HG03520 (cell line): Measurements from ENCODE around the gene ZSCAN22.
A peak's percentile ranks its signal among the peaks of the same experiment; 100 is the strongest.

Source experiments
- ATAC-seq: cut with Tn5 transposase; IDR thresholded peaks from one replicate; pipeline ENCODE4 v1.9.1; 2021; ENCODE audit warnings: mild to moderate bottlenecking, moderate library complexity; ENCODE audit not compliant: unreplicated experiment

Gene ZSCAN22

GRCh38 chr19:58350871-58351557 lies 24.2 kb downstream of the ZSCAN22 start:
- no peak for ATAC-seq

- no peak for ATAC-seq
Measured at GRCh38 chr19:58351558-58351878, 24.7 kb downstream of the ZSCAN22 start.

- no peak for ATAC-seq
Measured at GRCh38 chr19:58351990-58352755, 25.4 kb downstream of the ZSCAN22 start.

GRCh38 chr19:58352760-58353671 lies 26.2 kb downstream of the ZSCAN22 start, which contains the start of gene A1BG:
TSS of gene A1BG (minus strand) at chr19:58353492. CDS start at chr19:58353437, 55 bp downstream.
- no peak for ATAC-seq

- ATAC-seq, result no peak
Measured at GRCh38 chr19:58353717-58354477, 27.1 kb downstream of the ZSCAN22 start.

GRCh38 chr19:58354478-58355030 lies 27.8 kb downstream of the ZSCAN22 start:
- ATAC-seq, result no peak

GRCh38 chr19:58355215-58355796 lies 28.5 kb downstream of the ZSCAN22 start:
- ATAC-seq, result no peak

GRCh38 chr19:58355908-58356765 lies 29.3 kb downstream of the ZSCAN22 start:
- no peak for ATAC-seq

- no peak for ATAC-seq
Measured at GRCh38 chr19:58356766-58357480, 30.1 kb downstream of the ZSCAN22 start.

- ATAC-seq, result no peak
Measured at GRCh38 chr19:58357481-58358145, 30.8 kb downstream of the ZSCAN22 start.

GRCh38 chr19:58361900-58362271 lies 35.1 kb downstream of the ZSCAN22 start:
- ATAC-seq, result peak; percentile 13

GRCh38 chr19:58362272-58362994 lies 35.6 kb downstream of the ZSCAN22 start, which contains the start of gene ZNF497:
TSS of gene ZNF497 (minus strand) at chr19:58362751. CDS start at chr19:58357635, 5,116 bp downstream.
- ATAC-seq, result peak; percentile 85

GRCh38 chr19:58364146-58364545 lies 37.4 kb downstream of the ZSCAN22 start:
- no peak for ATAC-seq

- ATAC-seq, result no peak
Measured at GRCh38 chr19:58366585-58367430, 40.0 kb downstream of the ZSCAN22 start.

GRCh38 chr19:58367698-58368454 lies 41.1 kb downstream of the ZSCAN22 start:
- no peak for ATAC-seq
